Small intestine (tissue), 7 donors: ENCODE measurements around the gene ZNF488. TPM values are rescaled to one million over a fixed set of nuclear protein-coding genes. Genes with fewer than 3 reads are reported as not detected.
A peak's percentile ranks its signal among the peaks of the same experiment; 100 is the strongest.

Experiments
- DNase-seq, 2 donors: peaks; one replicate each; pipeline versions ENCODE4 v3.0.0 to v3.0.0-alpha.2; 2013
- FAIRE-seq: peaks from 2 replicates; lab custom pipeline; 2012; peaks lifted over from hg19 to GRCh38; lab: Jason Lieb, UNC
- H3K27ac ChIP-seq, 3 donors: one replicate each; pipeline ENCODE4 v1.5.1; 2013; ENCODE audit warnings: low read length in 2 of 3, mild to moderate bottlenecking in 2 of 3, control low read depth in 1 of 3, inconsistent platforms in 1 of 3, low read depth in 1 of 3, moderate library complexity in 1 of 3
- H3K27me3 ChIP-seq, 3 donors: one replicate each; pipeline ENCODE4 v1.6.1; 2013; ENCODE audit warnings: low read length in 3 of 3, inconsistent platforms in 1 of 3; ENCODE audit not compliant: control insufficient read depth in 3 of 3, insufficient read depth in 3 of 3
- H3K36me3 ChIP-seq, 3 donors: one replicate each; pipeline ENCODE4 v1.6.1; 2013; ENCODE audit warnings: low read length in 3 of 3, inconsistent platforms in 1 of 3, low read depth in 1 of 3, mild to moderate bottlenecking in 1 of 3, moderate library complexity in 1 of 3; ENCODE audit not compliant: control insufficient read depth in 3 of 3, insufficient read depth in 2 of 3
- H3K4me1 ChIP-seq, 3 donors: one replicate each; pipeline ENCODE4 v1.6.1; 2013; ENCODE audit warnings: low read length in 2 of 3, inconsistent platforms in 1 of 3, low read depth in 1 of 3, mild to moderate bottlenecking in 1 of 3, moderate library complexity in 1 of 3; ENCODE audit not compliant: control insufficient read depth in 3 of 3, insufficient read depth in 2 of 3
- H3K4me3 ChIP-seq, 3 donors: one replicate each; pipeline ENCODE4 v1.5.1; 2013; ENCODE audit warnings: low read length in 3 of 3, control low read depth in 1 of 3, inconsistent platforms in 1 of 3, low read depth in 1 of 3, mild to moderate bottlenecking in 1 of 3, moderate library complexity in 1 of 3
- H3K9me3 ChIP-seq, 2 donors: one replicate each; pipeline ENCODE4 v1.6.1; 2013; ENCODE audit warnings: low read depth in 1 of 2, low read length in 1 of 2; ENCODE audit not compliant: control insufficient read depth in 2 of 2, insufficient read depth in 1 of 2
- WGBS, 3 donors: extraction: QIAGEN DNeasy Blood & Tissue Kit; methylation state at CpG; one replicate each; pipeline ENCODE4 v1.1.7; 2013; 5-methylcytosine and 5-hydroxymethylcytosine counted together
- polyA plus RNA-seq, 4 donors: library from polyadenylated mRNA; stranded (reverse) in 3 of 4; unstranded in 1 of 4; fragments of 200-250 nt in 3 of 4; fragments of 120-200 nt in 1 of 4; gene quantifications; one replicate each; pipeline versions ENCODE4 v1.2.1 to v1.2.3, GENCODE V29; 2013
- donor health status: healthy with polysubstance abuse.
- donor health status: control.
- donor health status: control.
- donor health status: Bipolar disorder and iron deficiency.
- donor health status: healthy.

ZNF488 gene
- polyA plus RNA-seq, 4 donors, result 2.7 to 40.0 (median 12.2) TPM

DNA sequence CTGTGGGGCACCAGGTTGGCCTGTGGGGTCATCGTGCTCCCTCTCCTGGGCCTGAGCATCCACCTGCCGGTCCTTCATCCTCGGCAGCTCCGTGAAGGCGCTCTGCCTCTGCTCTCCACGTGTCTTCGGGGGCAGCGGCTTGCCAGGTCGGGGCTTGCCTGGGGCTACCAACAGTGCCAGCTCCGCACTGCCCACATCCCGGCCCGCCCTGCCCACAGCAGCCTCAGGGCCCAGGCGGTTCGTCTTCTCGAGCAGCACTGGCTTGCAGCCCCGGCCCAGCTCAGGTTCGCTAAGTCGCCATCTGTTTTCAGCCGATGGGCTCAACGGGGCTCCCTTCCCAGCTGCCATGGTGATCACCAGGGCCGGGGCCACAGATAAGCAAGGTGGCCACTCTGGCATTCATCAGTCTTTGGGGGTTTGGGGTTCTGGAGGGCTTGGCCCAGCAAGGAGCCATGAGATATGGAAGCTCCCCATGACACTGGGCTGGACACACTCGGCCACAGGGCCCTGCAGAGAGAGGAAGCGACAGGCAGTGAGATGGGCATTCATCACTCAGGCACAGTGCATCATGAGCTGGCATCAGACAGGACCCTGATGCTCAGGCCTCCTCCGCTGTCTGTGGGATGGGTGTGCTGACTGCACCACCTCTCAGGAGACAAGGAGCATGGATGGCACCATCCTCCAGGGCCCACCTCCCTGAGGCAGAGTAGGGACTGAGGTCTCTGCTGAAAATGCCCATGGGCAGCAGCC is 15.5 kb downstream of the ZNF488 start:
- WGBS, 3 donors, result 92 to 95% (median 93%) methylated on average over 24 of the region's 24 CpGs
- no peak for DNase-seq
- no peak overlapping the region for H3K27ac ChIP-seq
- H3K4me3 ChIP-seq, result no peak overlapping the region
- no peak for FAIRE-seq
- peaks cover 0 to 14% (median 4%) of the 10 kb centered on the region in 3 donors for H3K4me1 ChIP-seq
- H3K27me3 ChIP-seq, result no peaks in the 10 kb centered on the region
- H3K9me3 ChIP-seq, result no peaks in the 10 kb centered on the region
- H3K36me3 ChIP-seq, result peaks cover 0 to 26% (median 0%) of the 10 kb centered on the region in 3 donors

DNA sequence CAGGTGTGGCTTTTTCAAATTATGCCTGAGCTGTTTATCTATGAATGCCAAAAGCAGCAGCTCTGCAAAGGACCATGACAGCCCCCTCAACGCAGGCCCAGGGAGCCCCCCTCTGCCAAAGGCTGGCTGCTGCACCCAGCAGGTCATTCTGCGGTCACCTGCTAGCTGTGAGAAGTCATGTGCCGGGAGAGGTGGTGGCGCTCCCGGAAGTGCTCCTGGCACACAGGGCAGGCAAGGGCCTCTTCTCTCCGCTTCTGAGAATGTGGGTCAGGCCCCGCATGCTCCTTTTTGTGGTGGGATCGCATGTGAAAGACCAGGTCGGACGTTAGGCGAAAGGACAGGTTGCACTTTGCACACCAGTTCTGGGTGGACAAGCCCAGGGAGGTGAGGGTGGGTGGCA is 16.4 kb downstream of the ZNF488 start:
- Histone ChIP-seq H3K4me1 (peaks cover 0 to 19% (median 4%) of the 10 kb centered on the region in 3 donors), H3K36me3 (peaks cover 0 to 24% (median 0%) of the 10 kb centered on the region in 3 donors), H3K4me3 (no peak overlapping the region), H3K27me3 (no peaks in the 10 kb centered on the region), H3K27ac (no peak overlapping the region), H3K9me3 (no peaks in the 10 kb centered on the region)
- FAIRE-seq (no peak), DNase-seq (no peak)
- 89 to 94% (median 92%) methylated on average over 11 of the region's 11 CpGs for WGBS, 3 donors

DNA sequence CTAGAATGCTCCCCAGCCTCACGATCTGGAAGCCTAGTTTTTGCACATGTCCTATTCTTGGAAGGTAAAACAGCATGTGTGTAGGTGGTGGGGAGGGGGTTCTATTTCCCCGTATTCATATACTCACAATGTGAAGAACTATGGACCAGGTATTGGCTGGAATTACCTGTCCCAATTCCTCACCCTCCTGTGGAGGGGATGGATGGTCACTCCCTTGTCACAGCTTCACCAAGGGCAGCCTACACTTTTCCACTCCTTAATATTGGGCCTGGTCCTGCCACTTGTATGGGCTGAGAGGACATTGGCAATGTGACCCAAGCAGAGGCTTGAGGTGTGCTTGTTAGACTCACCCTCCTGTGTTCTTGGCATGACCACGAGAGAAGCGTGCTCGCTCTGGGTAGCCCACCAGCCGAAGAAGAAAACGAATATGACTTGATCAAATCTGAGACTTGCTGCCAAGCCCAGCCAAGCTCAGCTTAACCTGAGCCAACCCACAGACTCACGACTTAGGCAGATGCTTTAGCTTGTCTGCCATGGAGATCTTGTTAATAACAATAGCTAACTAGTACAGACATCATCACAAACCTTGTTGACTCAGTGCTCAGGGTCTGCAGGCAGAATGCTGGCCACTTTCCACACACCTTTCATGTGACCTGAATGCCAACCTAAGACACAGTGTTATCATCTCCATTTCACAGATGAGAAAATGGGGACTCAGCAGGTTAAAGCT is 17.2 kb downstream of the ZNF488 start:
- Histone ChIP-seq H3K4me1 (peaks cover 0 to 26% (median 4%) of the 10 kb centered on the region in 3 donors), H3K27ac (no peak overlapping the region), H3K36me3 (peaks cover 0 to 23% (median 0%) of the 10 kb centered on the region in 3 donors), H3K27me3 (no peaks in the 10 kb centered on the region), H3K9me3 (no peaks in the 10 kb centered on the region), H3K4me3 (no peak overlapping the region)
- no peak for DNase-seq
- WGBS, 3 donors, result 82 to 93% (median 86%) methylated on average over 8 of the region's 8 CpGs
- no peak for FAIRE-seq

DNA sequence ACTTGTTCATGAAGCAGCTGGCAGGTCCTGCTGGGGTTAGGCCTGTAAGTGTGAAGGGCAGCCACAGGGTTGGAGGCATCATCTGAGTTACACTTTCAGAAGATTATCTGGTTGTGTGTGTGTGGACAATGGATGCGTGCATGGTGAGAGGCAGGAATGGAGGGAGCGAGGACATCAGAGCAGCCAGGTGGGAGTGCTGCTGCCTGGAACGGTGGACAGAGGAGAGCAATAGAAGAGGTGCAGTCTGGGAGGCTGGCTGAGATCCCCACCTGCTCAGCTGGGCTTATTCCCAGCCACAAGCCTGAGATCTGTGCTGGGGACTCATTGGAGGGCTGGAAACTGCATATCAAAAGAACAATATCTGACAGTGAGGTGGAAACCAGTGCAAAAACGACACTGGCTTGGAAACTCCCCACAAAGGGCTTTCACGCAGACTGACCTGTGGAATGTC is 17.9 kb downstream of the ZNF488 start:
- H3K27ac ChIP-seq, result no peak overlapping the region
- FAIRE-seq, result no peak
- 76 to 86% (median 84%) methylated on average over 5 of the region's 5 CpGs for WGBS, 3 donors

DNA sequence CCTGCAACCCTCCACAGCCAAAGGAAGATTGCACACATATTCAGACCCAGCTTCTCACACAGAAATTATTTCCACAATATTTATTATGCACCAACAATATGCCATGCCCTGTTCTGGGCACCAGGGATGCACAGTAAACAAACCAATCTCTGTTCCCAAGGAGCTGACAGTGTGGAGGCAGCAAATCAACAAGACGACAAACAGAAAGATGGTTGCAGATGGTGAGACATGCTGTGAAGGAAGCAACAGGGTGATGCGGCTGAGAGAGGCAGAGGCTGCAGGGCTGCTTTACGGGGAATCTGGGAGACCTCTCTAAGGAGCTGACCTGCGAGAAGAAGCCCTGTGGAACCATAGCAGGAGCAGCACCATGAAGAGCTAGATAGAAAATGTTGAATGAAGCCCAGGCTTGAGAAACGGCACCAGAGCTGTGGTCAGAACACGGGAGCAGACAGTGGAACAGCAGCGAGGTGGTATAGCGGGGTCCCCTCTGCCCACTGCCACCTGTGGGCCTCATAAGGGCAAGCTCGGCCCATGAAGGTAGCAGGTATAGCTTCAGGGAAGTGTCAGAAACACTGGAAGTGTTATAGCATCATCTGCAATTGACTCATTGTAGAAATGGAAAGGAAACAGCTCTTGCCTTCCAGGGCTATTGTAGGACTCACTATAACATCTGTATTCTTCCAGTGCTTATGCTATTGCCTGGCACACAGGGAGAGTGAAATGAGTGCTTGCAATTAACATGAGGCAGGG is 18.5 kb downstream of the ZNF488 start:
- no peak for DNase-seq
- Histone ChIP-seq H3K36me3 (peaks cover 0 to 23% (median 0%) of the 10 kb centered on the region in 3 donors), H3K27me3 (no peaks in the 10 kb centered on the region), H3K4me1 (peaks cover 0 to 28% (median 6%) of the 10 kb centered on the region in 3 donors), H3K27ac (no peak overlapping the region), H3K4me3 (no peak overlapping the region), H3K9me3 (no peaks in the 10 kb centered on the region)
- no peak for FAIRE-seq
- 88 to 92% (median 91%) methylated on average over 9 of the region's 9 CpGs for WGBS, 3 donors

More for the DNA sequence above, 17.9 kb downstream of the ZNF488 start:
- Histone ChIP-seq H3K36me3 (peaks cover 0 to 23% (median 0%) of the 10 kb centered on the region in 3 donors), H3K27me3 (no peaks in the 10 kb centered on the region), H3K4me3 (no peak overlapping the region), H3K4me1 (peaks cover 0 to 28% (median 6%) of the 10 kb centered on the region in 3 donors), H3K9me3 (no peaks in the 10 kb centered on the region)
- DNase-seq, result no peak

DNA sequence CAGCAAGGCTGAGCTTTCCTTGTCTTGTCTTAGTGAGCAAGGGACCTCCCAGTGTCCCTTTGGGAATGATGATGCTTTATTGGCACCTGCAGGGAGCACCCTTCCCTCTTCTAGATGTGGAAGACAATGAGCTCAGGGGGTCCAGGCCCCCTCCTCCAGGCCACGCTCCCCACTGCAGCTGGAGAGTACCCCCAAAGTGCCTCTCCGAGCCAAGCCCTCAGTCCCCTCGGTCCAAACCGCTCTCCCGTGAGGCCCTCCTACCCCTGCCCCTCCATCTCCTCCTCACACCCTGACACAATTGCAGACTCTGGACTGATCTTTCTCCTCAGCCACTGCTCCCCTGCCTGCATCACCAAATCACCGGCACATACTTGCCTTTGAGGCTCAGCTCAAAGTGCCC is 19.2 kb downstream of the ZNF488 start:
- Histone ChIP-seq H3K4me3 (no peak overlapping the region), H3K4me1 (peaks cover 0 to 28% (median 6%) of the 10 kb centered on the region in 3 donors), H3K27ac (peak overlapping the region in 1 of 3 donors; percentile 72), H3K9me3 (no peaks in the 10 kb centered on the region), H3K36me3 (peaks cover 0 to 21% (median 0%) of the 10 kb centered on the region in 3 donors), H3K27me3 (no peaks in the 10 kb centered on the region)
- no peak for FAIRE-seq
- 59 to 83% (median 73%) methylated on average over 6 of the region's 6 CpGs for WGBS, 3 donors
- no peak for DNase-seq

DNA sequence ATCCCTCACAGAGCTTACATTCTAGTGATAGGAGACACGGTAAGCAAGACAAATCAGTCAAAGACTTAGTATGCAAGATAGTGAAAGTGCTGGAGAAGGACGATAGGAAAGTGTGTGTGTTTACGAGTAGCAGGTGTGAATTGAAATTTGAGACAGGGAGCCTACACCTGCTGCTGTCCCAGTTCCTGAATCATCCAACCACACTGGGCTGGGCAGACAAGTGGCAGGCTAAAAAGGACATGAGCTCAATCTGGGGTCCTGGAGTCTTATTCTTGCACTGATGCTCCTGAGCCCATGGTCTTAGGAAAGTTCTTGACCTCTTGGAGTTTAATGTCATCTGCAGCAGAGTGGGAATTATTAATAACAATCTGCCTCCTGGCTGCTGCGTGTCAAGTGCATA is 19.7 kb downstream of the ZNF488 start:
- 18 to 56% (median 29%) methylated on average over 4 of the region's 4 CpGs for WGBS, 3 donors
- Histone ChIP-seq H3K27ac (peak overlapping the region in 2 of 3 donors; percentile 62 to 72), H3K4me3 (no peak overlapping the region), H3K4me1 (peaks cover 0 to 28% (median 6%) of the 10 kb centered on the region in 3 donors), H3K9me3 (no peaks in the 10 kb centered on the region), H3K27me3 (no peaks in the 10 kb centered on the region), H3K36me3 (peaks cover 0 to 18% (median 0%) of the 10 kb centered on the region in 3 donors)
- FAIRE-seq (no peak), DNase-seq (peak; percentile 42 to 46)

DNA sequence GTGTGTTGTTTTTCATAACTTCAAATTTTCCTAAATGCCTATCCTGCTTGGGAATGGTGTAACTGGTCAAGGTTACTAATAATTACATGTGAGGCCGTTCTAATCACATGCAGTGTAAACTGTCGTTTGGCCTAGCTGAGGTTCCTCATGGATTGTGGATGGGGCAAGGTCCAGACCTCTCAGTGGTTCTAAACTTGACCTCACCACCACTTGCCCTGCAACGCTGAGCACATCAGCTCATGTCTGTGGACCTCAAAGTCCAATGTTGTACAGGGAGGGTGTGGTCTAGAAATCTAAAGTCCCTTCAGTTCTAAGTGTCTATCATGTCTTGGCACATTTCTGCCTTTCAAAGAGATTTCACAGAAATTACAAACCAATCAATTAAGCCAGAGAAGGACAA is 20.3 kb downstream of the ZNF488 start:
- DNase-seq, result peak; percentile 84 to 95
- no peaks in the 10 kb centered on the region for H3K9me3 ChIP-seq
- WGBS, 3 donors, result 18 to 46% (median 29%) methylated on average over 3 of the region's 3 CpGs

More for the DNA sequence above, 20.3 kb downstream of the ZNF488 start:
- Histone ChIP-seq H3K27ac (peak overlapping the region in 2 of 3 donors; percentile 72 to 78), H3K4me1 (peaks cover 0 to 28% (median 6%) of the 10 kb centered on the region in 3 donors), H3K36me3 (peaks cover 0 to 18% (median 0%) of the 10 kb centered on the region in 3 donors), H3K27me3 (no peaks in the 10 kb centered on the region), H3K4me3 (no peak overlapping the region)
- FAIRE-seq, result no peak
